GM19452 (cell line): Measurements from ENCODE around the gene SMCR8.
A peak's percentile ranks its signal among the peaks of the same experiment; 100 is the strongest.
"Not testable (repeated sequence)": the region's sequence is repeated elsewhere in the genome, so short reads cannot be mapped to it uniquely, and the experiment has no call there.

Experiments
- ATAC-seq: cut with Tn5 transposase; IDR thresholded peaks from one replicate; pipeline ENCODE4 v1.9.1; 2021; ENCODE audit not compliant: unreplicated experiment

Gene SMCR8, protein sequence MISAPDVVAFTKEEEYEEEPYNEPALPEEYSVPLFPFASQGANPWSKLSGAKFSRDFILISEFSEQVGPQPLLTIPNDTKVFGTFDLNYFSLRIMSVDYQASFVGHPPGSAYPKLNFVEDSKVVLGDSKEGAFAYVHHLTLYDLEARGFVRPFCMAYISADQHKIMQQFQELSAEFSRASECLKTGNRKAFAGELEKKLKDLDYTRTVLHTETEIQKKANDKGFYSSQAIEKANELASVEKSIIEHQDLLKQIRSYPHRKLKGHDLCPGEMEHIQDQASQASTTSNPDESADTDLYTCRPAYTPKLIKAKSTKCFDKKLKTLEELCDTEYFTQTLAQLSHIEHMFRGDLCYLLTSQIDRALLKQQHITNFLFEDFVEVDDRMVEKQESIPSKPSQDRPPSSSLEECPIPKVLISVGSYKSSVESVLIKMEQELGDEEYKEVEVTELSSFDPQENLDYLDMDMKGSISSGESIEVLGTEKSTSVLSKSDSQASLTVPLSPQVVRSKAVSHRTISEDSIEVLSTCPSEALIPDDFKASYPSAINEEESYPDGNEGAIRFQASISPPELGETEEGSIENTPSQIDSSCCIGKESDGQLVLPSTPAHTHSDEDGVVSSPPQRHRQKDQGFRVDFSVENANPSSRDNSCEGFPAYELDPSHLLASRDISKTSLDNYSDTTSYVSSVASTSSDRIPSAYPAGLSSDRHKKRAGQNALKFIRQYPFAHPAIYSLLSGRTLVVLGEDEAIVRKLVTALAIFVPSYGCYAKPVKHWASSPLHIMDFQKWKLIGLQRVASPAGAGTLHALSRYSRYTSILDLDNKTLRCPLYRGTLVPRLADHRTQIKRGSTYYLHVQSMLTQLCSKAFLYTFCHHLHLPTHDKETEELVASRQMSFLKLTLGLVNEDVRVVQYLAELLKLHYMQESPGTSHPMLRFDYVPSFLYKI

GRCh38 chr17:18314731-18315561, at the start of gene SMCR8, which contains the start of gene TOP3A:
Gene SMCR8, plus strand, starts transcription at chr17:18315293. Its CDS starts 497 bp downstream, at chr17:18315790.
Gene TOP3A, minus strand, starts transcription at chr17:18314994. Its CDS starts 216 bp downstream, at chr17:18314778.
- peak; percentile 82 for ATAC-seq

DNA sequence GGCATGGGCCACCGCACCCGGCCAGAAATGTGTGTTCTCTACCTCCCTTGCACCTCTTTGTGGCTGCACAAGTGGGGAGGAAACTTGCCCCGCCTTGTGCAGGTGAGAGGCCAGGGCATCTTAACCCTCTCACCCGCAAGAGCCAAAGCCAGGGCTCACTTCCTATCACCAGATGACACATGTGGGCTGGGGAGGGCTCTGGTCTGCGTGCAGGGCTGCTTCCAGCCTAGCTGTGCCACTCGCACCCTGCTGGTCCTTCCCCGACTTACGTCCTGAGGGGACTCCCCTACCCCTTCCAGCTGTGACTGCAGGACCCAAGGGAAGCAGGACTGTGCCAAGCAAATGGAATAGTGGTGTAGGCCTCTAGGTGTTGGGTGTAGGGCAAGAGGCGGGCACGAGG, 47.7 kb upstream of the SMCR8 start:
- no peak for ATAC-seq

DNA sequence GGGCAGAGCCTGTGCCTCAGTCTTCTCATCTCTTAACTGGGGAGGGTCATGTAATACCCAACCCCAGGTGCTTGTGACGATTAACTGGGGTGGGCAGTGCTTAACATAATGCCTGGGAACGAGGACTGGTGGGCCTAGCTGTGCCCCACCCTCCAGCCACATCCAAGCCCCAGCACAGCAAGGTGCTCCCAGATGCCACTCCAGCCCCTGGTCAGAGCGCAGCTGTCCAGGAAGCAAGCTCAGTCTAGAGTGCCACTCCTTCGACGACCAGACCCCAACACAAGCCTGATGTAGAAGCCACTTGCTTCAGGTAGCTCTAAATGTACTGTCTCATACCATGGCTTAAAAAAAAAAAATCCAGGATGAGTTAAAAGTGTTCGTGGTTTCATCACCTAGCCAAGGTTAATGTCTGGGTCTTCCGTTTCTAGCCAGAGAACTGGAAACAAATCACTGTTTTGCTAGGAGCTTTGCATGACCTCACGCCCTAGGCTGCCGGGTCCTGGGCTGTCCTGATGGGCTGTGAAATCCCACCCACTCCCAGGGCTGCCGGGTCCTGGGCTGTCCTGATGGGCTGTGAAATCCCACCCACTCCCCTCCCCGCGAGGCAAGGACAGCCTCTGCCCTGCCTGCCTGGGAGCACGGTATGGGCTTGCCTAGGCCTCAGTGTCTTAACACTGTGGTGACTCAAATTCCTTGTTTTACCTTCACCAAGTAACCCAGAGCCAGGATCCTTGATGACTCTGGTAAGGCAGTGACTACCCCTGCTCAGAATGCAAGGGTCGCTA, 47.0 kb upstream of the SMCR8 start:
- ATAC-seq: no peak

DNA sequence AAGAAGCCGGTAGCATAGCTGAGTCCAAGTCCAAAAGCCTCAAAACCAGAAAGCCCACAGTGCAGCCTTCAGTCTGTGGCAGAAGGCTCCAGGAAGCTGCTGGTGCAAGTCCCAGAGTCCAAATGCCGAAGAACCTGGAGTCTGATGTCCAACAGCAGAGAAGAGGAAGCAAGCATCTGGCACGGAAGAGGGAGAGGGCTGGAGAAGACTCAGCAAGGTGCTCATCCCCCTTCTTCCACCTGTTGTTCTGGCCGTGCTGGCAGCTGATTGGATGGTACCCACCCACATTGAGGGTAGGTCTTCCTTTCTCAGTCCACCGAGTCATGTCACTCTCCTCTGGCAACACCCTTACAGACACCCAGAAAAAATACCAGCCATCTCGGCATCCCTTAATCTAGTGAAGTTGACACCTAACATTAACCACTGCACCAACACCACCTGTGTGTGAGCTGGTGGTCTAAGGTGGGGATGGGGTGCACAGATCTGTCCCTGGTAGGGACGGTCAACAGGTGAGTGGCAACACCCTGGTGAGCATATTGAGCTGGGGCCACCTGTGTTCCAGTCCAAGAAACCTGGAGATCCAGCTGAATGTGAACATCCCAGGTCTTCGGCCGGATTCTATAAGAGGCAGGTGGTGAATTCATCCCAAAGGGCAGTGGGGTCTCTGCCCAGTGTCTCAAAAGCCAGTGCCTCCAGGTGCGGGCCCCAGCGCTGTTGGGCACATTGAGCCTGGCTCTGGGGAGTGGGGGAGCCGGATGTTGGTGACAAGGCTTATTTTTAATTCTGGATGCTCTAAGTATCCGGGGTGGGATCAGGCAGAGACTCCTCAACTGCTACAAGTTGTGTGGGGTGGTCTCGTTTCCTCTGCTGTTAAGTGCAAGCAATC, 44.8 kb upstream of the SMCR8 start:
- ATAC-seq: no peak

DNA sequence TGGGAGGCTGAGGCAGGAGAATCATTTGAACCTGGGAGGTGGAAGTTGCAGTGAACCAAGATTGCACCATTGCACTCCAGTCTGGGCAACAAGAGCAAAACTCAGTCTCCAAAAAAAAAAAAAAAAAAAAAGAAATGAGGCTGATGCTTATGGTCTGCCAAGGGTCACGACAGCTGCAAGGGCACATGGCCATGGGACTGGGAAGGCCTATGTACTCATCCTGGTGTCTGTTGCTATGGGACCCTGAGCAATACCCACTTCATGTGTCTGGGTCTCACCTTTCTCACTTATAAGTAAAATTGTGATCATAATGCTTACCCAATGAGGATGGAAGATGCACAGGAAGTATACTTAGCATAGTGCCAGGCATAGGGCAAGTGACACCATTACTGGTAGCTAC, 38.0 kb upstream of the SMCR8 start:
- no peak for ATAC-seq

DNA sequence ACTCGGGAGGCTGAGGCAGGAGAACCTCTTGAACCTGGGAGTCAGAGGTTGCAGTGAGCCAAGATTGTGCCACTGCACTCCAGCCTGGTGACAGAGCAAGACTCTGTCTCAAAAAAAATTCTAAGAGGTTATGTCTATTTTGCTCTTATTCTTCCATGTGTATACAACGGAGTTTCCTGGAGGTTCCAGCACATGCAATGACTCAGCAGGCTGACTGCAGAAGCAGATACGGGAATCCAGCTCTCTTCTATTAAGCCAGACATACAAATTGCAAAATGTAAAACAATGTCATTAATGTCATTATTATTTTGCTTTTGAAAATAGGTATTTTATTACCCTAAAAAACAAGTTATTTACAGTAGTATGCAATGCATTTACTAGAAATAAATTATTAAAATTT, 36.2 kb upstream of the SMCR8 start:
- no peak for ATAC-seq

GRCh38 chr17:18280249-18280648, 34.8 kb upstream of the SMCR8 start:
- ATAC-seq: no peak

- ATAC-seq: no peak
These were observed 34.2 kb upstream of the SMCR8 start for GRCh38 chr17:18280766-18281371.

DNA sequence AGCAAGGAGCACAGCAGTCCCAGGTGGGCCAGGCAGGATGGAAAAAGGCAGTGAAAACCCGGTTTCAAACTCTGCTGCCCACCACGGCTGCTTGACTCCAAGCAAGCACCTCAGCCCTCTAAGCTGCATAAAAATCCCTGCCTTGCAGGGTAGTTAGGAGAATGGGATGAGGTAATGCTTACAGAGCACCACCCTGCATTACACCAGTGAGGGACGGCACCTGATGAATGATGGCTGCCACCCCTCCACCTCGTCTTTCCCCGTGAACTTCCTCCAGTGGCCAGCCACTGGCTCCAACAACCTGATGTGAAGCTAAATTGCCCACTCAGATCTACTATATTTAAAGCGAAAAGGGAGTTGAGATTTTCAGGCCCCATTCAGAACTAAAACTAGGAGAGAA, 33.3 kb upstream of the SMCR8 start:
- no peak for ATAC-seq

DNA sequence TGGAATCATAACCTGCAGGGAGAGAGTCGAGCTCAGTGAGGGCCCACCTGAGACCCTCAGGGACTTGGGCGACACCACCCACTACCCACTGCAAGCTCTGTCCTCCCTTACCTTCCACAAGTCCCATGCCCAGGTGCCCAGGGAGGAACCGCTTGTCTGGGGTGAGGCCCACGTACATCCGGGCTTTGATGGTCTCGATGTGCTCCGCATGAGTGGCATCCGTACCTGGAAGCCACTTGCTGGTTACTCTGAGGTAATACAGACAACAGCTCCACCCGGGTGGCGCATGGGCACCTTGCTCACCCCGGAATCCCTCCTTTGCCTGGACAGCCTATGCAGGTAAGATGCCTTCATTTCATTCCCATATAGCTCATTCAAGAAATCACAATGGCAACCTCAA, 29.8 kb upstream of the SMCR8 start:
- ATAC-seq: no peak

DNA sequence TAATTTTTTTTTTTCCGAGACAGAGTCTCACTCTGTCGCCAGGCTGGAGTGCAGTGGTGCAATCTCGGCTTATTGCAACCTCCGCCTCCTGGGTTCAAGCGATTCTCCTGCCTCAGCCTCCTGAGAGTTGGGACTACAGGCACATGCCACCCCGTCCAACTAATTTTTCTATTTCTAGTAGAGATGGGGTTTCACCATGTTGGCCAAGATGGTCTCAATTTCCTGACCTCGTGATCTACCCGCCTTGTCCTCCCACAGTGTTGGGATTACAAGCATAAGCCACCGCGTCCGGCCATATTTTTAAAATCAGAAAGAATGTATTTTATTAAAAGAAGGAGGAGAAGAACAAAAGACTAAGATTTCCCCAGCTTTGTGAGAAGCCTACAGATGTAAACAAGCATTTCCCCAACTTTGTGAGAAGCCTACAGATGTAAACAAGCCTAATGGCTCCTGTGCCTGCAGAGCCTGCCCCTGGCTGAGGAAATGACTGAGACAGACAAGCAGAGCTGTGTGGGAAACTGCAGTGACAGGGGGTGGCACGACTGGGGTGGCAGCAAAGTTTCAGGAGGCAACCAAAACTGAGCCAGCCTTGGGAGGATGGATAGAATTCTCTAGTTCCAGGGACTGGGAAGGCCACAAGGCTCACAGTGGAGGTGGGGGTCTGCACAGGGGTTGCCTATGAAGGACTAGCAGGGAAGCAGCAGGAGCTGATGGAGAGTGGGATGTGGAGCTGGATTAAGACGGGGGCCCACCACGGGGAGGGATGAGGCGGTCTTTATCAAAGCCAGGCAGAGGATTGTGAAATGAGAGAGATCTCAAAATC, 23.2 kb upstream of the SMCR8 start:
- ATAC-seq: no peak

DNA sequence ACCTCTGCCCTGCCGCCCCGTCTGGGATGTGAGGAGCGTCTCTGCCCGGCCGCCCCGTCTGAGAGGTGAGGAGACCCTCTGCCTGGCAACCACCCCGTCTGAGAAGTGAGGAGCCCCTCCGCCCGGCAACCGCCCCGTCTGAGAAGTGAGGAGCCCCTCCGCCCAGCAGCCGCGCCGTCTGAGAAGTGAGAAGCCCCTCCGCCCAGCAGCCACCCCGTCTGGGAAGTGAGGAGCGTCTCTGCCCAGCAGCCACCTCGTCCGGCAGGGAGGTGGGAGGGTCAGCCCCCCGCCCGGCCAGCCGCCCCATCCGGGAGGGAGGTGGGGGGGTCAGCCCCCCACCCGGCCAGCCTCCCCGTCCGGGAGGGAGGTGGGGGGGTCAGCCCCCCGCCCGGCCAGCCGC, 17.0 kb upstream of the SMCR8 start:
- ATAC-seq: not testable (repeated sequence)

DNA sequence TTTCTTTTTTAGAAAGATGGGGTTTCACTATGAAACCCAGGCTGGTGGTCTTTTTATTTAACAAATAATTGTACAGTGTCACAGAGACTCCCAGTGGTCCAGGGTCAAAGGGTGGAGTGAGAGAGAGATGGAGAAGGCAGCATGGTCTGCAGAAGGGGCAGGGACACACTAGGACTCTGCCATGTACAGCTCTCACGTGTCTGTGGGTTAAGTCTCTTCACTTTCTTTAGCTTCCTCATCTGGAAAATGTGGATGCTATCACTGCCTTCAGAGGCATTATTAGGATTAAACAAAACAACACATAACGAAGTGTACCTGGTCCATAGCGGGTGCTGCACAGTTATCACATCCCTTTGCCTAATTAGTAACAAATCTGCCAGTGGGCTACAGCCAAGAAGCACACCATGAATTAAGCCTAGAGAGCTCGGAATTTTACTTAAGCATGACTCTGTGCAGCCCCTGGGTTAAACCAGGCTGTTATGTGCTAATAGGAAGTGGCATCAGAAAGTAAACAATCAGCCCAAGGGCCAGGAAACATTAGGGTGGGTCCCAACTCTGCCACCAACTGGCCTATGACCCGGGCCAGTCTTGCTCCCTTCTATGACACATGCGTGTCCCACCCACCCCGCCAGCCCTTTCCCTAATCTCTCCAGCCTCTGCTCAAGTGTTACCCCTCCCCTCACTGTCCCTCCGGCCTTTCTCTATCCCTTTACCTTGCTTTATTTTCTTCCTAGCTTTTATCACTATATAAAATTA, 14.2 kb upstream of the SMCR8 start:
- no peak for ATAC-seq

DNA sequence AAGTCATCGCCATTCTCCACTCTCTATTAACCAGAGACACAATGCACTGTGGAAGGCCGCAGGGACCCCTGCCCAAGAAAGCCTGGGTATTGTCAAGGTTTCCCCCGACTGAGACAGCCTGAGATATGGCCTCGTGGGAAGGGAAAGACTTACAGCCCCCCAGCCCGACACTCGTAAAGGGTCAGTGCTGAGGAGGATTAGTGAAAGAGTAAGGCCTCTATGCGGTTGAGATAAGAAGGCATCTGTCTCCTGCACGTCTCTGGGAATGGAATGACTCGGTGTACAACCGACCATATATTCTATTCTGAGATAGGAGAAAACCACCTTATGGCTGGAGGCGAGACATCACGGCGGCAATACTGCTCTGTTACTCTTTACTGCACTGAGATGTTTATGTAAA, 11.9 kb upstream of the SMCR8 start:
- ATAC-seq: not testable (repeated sequence)

DNA sequence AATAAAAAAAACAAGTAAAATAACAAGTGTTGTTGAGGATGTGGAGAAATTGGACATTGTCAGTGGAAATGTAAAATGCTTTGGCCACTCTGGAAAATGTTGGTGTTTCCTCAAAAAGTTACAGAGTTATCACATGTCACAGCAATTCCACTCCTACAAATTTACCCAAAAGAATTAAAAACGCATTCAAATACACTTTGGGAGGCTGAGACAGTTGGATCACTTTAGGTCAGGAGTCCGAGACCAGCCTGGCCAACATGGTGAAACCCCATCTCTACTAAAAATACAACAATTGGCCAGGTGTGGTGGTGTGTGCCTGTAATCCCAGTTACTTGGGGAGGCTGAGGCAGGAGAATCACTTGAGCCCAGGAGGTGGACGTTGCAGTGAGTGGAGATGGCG, 5.9 kb upstream of the SMCR8 start:
- no peak for ATAC-seq

GRCh38 chr17:18314059-18314730, 898 bp upstream of the SMCR8 start:
- peak; percentile 11 for ATAC-seq

DNA sequence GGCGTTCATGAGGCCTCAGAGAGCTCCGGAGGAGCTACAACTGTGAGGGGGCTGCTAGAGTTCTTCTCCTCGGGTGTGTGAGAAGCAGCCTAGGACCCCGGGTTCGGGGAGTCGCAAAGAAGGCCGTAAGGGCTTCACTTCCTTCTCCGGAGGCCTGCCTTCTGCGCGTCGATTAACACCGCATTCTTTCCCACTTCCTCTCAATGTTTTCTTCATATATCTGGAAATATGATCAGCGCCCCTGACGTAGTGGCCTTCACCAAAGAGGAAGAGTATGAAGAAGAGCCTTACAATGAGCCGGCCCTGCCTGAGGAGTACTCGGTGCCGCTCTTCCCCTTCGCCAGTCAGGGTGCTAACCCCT, 449 bp downstream of the SMCR8 start:
- no peak for ATAC-seq
